AML-193 (cell line): ENCODE measurements around the gene DDOST.
"Not testable (repeated sequence)": the region's sequence is repeated elsewhere in the genome, so short reads cannot be mapped to it uniquely, and the experiment has no call there.

Experiments used
- DNase-seq, 2 experiments: peaks; one replicate each; lab custom pipeline; 2025; lab: John Stamatoyannopoulos, UW

DDOST gene

GRCh38 chr1:20691872-20692271, 30.7 kb upstream of the DDOST start:
- DNase-seq = no peak

GRCh38 chr1:20689645-20690056, 28.5 kb upstream of the DDOST start:
- DNase-seq = no peak

- DNase-seq = no peak
Measured at GRCh38 chr1:20686883-20687725, 25.9 kb upstream of the DDOST start.

GRCh38 chr1:20685741-20686140, 24.6 kb upstream of the DDOST start:
- no peak for DNase-seq

GRCh38 chr1:20685099-20685662, 24.0 kb upstream of the DDOST start:
- no peak for DNase-seq

GRCh38 chr1:20684651-20685050, 23.5 kb upstream of the DDOST start:
- DNase-seq = no peak

- no peak for DNase-seq
Measured at GRCh38 chr1:20684050-20684620, 23.0 kb upstream of the DDOST start.

GRCh38 chr1:20683614-20684013, 22.4 kb upstream of the DDOST start:
- DNase-seq = no peak

- no peak for DNase-seq
Measured at GRCh38 chr1:20682571-20683236, 21.5 kb upstream of the DDOST start.

- DNase-seq = no peak
Measured at GRCh38 chr1:20681999-20682398, 20.8 kb upstream of the DDOST start.

GRCh38 chr1:20680269-20680668, 19.1 kb upstream of the DDOST start:
- DNase-seq = no peak

GRCh38 chr1:20678599-20678998, 17.4 kb upstream of the DDOST start:
- DNase-seq = no peak

GRCh38 chr1:20673626-20674025, 12.5 kb upstream of the DDOST start:
- DNase-seq = not testable (repeated sequence)

- no peak for DNase-seq
Measured at GRCh38 chr1:20672265-20672632, 11.1 kb upstream of the DDOST start.

- no peak for DNase-seq
Measured at GRCh38 chr1:20670936-20671335, 9.8 kb upstream of the DDOST start.

GRCh38 chr1:20668581-20668980, 7.4 kb upstream of the DDOST start:
- DNase-seq = no peak

GRCh38 chr1:20666804-20667203, 5.6 kb upstream of the DDOST start:
- no peak for DNase-seq

GRCh38 chr1:20666146-20666545, 5.0 kb upstream of the DDOST start:
- DNase-seq = no peak

- DNase-seq = no peak
Measured at GRCh38 chr1:20665726-20666125, 4.6 kb upstream of the DDOST start.

GRCh38 chr1:20663969-20664715, 3.0 kb upstream of the DDOST start:
- DNase-seq = no peak

- no peak for DNase-seq
Measured at GRCh38 chr1:20663365-20663764, 2.2 kb upstream of the DDOST start.

GRCh38 chr1:20662110-20662475, 924 bp upstream of the DDOST start:
- DNase-seq = no peak
